ENCODE data around the gene KCTD3. TPM values are rescaled to one million over a fixed set of nuclear protein-coding genes. Genes with fewer than 3 reads are reported as not detected.

The KCTD3 gene
- total and polyA plus RNA-seq, 2 donors (not counting 3 experiments of a cell fraction or from before 2014, with no cell fraction given) = 19.1 to 28.3 TPM

DNA sequence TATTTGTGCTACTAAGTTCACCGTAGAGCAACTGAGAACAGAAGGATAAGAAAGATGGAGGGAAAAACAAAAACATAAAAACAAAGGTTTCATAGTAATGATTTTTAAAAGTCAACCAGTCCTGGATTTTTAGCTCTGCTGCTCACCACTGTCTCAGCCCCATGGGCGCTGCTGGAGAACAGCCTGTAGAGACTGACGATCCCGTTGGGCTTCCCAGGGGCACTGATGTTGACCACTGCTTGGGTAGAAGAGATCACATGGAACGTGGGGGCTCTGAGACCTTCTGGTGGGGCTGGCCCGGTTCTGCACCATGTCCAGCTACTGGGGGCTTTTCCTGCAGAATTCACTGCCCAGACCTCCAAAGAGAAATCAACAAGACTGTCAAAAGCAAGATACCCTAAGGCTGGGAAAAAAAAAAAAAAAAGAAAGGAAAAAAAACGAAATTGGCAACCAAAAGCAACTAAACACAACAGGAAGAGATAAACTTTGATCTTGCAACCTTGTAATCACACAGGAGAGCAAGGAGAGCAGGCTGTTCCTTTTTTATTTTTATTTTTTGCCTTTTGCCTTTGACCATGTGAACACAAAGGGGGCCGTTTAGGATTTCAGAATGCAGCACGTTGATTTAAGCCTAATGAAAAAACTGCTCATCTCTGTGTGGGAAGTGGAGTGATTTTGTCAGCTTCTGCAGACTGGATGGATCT lies 83.5 kb downstream of the KCTD3 start:
- H3K9ac ChIP-seq (replicated peaks; ENCODE audit: extremely low read depth, insufficient read depth, low read length) = no peak overlapping the region
- intact Hi-C loops (cut with micrococcal nuclease) = no loop called here
- H3K9me3 ChIP-seq (replicated peaks; ENCODE audit: control insufficient read depth, insufficient read depth, low read length) = no peaks in the 10 kb centered on the region
- no peaks in the 10 kb centered on the region for H3K27me3 ChIP-seq (ENCODE audit: control insufficient read depth in 2 of 2, insufficient read depth in 2 of 2, low read length in 2 of 2)
- H3K4me3 ChIP-seq (replicated peaks in 1 of 3; ENCODE audit: insufficient read depth in 1 of 3, low read depth in 1 of 3, low read length in 3 of 3) = no peak overlapping the region
- CTCF ChIA-PET = no interaction called here
- dilution Hi-C loops (cut with MboI; ENCODE audit: extremely low pct_ligation_motif_present, low sequenced_read_pairs) = no loop called here
- H3K4me2 ChIP-seq (ENCODE audit: insufficient read depth, low read length) = no peak overlapping the region
- POLR2A ChIA-PET = no interaction called here
- H4K20me1 ChIP-seq (replicated peaks; ENCODE audit: control insufficient read depth, extremely low read depth, insufficient read depth, low read length) = no peaks in the 10 kb centered on the region
- no peaks in the 10 kb centered on the region for H3K4me1 ChIP-seq (ENCODE audit: control insufficient read depth, extremely low read depth, insufficient read depth, low read length)
- no peak for TF ChIP-seq EZH2 (IDR thresholded peaks at IDR 0.05; ENCODE audit: borderline replicate concordance, low read depth, low read length, severe bottlenecking)
- no peak for TF ChIP-seq JUN (IDR thresholded peaks at IDR 0.05; ENCODE audit: borderline replicate concordance, insufficient read depth, insufficient read length, low read depth)
- no peak for TF ChIP-seq POLR2A (IDR thresholded peaks at IDR 0.05; ENCODE audit: low read depth, low read length)
- no peak for TF ChIP-seq FOS (IDR thresholded peaks at IDR 0.05; ENCODE audit: borderline replicate concordance, insufficient read depth, low read length)
- TF ChIP-seq MYC (IDR thresholded peaks at IDR 0.05; ENCODE audit: low read depth, low read length) = no peak
- no peak for TF ChIP-seq GATA2 (IDR thresholded peaks at IDR 0.05; ENCODE audit: insufficient read depth, insufficient read length, low read depth, low read length)
- no peak for TF ChIP-seq POLR2AphosphoS5 (IDR thresholded peaks at IDR 0.05; ENCODE audit: insufficient read depth, low read depth, low read length)
- TF ChIP-seq, protein P1, sequence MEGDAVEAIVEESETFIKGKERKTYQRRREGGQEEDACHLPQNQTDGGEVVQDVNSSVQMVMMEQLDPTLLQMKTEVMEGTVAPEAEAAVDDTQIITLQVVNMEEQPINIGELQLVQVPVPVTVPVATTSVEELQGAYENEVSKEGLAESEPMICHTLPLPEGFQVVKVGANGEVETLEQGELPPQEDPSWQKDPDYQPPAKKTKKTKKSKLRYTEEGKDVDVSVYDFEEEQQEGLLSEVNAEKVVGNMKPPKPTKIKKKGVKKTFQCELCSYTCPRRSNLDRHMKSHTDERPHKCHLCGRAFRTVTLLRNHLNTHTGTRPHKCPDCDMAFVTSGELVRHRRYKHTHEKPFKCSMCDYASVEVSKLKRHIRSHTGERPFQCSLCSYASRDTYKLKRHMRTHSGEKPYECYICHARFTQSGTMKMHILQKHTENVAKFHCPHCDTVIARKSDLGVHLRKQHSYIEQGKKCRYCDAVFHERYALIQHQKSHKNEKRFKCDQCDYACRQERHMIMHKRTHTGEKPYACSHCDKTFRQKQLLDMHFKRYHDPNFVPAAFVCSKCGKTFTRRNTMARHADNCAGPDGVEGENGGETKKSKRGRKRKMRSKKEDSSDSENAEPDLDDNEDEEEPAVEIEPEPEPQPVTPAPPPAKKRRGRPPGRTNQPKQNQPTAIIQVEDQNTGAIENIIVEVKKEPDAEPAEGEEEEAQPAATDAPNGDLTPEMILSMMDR (IDR thresholded peaks at IDR 0.05; ENCODE audit: extremely low read depth in 1 of 2, insufficient read depth in 1 of 2, low read depth in 1 of 2, low read length in 2 of 2) = no peak
- no peak for TF ChIP-seq MAX (IDR thresholded peaks at IDR 0.05; ENCODE audit: insufficient read depth, insufficient read length)
- no peaks in the 10 kb centered on the region for H3K36me3 ChIP-seq (ENCODE audit: control insufficient read depth in 2 of 2, extremely low read depth in 1 of 2, insufficient read depth in 2 of 2, low read length in 2 of 2)
- H2AFZ ChIP-seq (ENCODE audit: low read depth, low read length) = no peak overlapping the region
- DNase-seq (ENCODE audit: low read depth, low spot score) (no peak), FAIRE-seq (no peak)
- H3K79me2 ChIP-seq (ENCODE audit: control insufficient read depth, insufficient read depth, low read length) = no peaks in the 10 kb centered on the region
- no TSS peak for BruUV-seq (replicated peaks)
- H3K9me1 ChIP-seq (replicated peaks; ENCODE audit: control insufficient read depth, extremely low read depth, insufficient read depth, low read length) = no peaks in the 10 kb centered on the region
- no peak overlapping the region for H3K27ac ChIP-seq (ENCODE audit: insufficient read depth, low read depth, low read length)
